CD4-positive, alpha-beta T cell treated with Interleukin-2 at 100 ng/mL for 4 hours (primary cell): ENCODE results near the gene LSM6.

Experiments
- DNase-seq: peaks from one replicate; pipeline ENCODE4 v3.0.0-alpha.2; 2020; ENCODE audit warnings: low spot score

Gene LSM6

DNA sequence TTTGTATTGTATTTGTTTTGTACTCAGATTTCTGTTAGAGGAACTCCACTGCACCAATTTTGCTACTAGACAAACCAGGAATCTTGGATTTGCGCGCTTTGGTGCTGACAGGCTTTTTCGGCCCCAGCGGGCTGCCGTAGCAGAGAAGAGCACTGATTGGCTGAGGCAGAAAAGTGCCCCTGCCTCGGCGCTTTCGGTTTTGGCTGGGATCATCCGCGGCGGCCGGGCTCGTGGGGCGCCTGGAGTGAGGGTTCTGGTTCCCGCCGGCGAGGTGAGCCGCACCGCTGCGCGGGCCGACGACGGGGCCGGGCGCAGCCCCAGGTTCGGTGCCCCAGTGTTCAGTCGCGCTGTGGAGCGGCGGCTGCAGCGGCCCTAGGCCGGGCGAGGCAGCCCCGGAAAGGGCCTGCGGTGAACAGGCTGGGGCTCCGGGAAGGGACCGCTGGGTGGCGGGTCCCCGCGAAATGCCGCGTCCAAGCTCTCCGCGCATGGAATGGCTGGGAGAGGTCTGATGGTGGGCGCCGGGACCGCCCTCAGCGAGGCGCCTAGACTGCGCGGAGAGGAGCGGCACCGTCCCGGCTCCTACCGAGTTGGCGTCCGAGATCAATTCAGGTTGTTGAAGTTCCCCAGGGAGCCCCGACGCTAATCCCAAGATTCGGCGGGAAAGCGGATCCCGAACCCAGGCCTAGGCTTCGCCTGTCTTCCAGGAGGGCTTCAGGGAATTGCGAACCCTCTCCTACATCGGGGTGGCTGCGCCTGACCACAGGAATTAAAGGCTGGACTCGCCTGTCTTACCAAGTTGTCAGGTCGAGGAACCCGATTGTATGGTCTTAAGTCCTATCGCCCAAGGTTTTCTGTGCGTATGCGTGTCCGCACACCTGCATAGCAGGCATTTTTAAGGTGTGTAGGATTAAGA, at the start of gene LSM6:
TSS of gene LSM6 (plus strand) at position 178 of the 913 bp plus-strand sequence. CDS start 7,204 bp downstream, outside the sequence.
- DNase-seq: peak; percentile 89

DNA sequence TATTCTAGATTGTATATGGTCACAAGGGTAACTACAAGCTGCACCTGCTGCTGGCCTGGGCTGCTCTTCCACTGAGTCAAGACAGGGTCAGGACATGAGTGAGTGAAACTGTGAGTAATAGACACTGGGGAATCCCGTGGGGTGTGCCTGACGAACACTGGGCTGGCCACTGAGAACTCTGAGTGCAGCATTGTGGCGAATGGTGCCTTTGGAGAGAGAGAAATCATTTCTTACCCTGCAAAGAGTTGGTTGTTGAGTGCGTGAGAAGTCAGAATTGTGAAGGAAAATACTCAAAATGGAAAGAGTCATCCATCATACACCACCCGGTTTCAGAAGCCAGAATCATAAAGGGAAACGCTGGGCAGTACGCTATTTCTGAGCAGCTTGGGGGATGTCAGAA, 43.1 kb upstream of the LSM6 start:
- DNase-seq: no peak

- no peak for DNase-seq
These were observed 40.6 kb upstream of the LSM6 start for GRCh38 chr4:146134761-146135445.

GRCh38 chr4:146135941-146136340, 39.6 kb upstream of the LSM6 start:
- DNase-seq: no peak

DNA sequence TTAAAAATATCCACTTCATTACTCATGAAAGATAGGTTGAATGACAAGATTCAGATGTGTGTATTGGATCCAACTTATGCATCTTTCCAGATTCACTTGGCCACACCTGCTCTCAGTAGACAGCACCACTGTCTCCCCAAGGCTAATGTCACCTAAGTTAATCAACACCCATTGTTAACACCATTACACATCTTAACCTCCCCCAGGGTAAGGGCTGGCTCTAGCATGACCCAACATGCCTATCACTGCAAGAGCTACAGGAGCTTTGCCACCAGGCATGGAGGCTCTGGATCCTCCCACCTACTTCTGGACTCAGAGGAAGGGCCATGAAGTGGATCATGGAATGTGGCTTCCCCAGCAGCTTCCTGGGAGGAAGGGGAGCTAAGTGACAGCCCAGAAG, 32.8 kb upstream of the LSM6 start:
- DNase-seq: no peak

- DNase-seq: no peak
These were observed 31.6 kb upstream of the LSM6 start for GRCh38 chr4:146143888-146144287.

- no peak for DNase-seq
These were observed 28.6 kb upstream of the LSM6 start for GRCh38 chr4:146146918-146147317.

- DNase-seq: no peak
These were observed 27.5 kb upstream of the LSM6 start for GRCh38 chr4:146148021-146148420.

DNA sequence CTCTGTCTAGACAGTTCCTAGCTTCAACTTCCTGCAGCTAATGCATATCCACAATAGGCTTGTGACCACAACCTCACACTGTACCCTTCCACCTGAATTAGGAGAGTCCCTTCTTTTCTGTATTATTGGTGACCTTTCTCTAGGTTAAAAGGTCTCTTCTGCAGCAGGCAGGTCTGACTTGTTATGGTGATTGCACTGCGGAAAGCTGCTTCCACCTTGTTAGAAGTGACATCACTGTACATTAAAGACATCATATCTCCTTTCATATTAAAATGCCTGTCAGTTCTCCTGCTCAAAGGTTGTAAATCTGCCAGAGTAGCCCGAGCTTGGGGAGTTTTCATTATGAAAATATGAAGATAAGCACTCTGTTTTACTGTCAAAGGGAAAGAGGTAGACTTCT, 21.5 kb upstream of the LSM6 start:
- no peak for DNase-seq

GRCh38 chr4:146155152-146155724, 20.3 kb upstream of the LSM6 start:
- DNase-seq: no peak

GRCh38 chr4:146158036-146158745, 17.3 kb upstream of the LSM6 start:
- no peak for DNase-seq

GRCh38 chr4:146159384-146160058, 16.0 kb upstream of the LSM6 start:
- no peak for DNase-seq

GRCh38 chr4:146161243-146161642, 14.3 kb upstream of the LSM6 start:
- no peak for DNase-seq

GRCh38 chr4:146165221-146165620, 10.3 kb upstream of the LSM6 start:
- DNase-seq: no peak

DNA sequence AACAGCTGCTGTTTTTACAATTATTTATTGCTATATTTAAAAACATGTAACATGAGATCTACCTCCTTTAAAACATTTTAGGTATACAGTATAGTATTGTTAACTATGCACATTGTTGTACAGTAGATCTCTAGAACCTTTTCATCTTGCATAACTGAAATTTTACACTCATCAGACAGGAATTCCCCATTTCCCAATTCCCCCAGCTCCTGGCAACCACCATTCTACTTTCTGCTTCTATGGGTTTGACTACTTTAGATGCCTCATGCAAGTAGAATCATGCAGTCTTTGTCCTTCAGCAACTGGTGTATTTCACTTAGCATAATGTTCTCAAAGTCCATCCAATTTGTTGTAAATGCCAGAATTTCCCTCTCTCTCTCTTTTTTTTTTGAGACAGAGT, 9.7 kb upstream of the LSM6 start:
- no peak for DNase-seq

DNA sequence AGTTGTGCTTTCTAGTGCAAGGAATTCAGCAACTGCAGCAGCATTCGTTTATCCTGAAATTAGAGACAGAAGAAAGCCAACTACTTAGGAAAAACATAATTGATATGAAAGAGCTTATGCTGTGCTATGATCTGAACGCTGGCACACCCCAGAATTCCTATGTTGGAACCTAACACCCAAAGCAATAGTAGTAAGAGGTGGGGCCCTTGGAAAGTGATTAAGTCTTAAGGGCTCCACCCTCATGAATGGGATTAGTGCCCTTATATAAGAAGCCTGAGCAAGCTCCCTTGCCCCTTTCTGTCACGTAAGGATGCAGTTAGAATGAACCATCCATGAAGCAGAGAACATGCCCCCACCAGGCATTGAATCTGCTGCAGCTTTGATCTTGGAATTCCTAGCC, 5.4 kb upstream of the LSM6 start:
- no peak for DNase-seq

DNA sequence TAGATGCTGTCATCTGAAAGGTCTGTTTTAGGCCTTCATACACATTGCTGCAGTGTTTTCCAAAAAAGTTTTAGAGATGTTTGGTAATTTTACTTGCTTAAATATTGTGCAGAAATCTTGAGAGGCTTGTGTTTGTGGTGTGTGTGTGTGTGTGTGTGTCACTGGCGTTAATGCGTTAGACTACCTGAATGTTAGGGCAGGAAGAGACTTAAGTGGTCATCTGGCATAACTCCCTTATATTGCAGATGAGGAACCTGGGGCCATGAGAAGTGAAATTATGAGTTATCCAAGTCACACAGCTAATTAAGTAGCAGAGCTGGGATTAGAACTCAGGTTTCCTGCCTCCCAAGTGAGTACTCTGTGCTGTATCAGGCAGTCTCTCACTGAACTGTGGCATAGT, 1.4 kb downstream of the LSM6 start:
- no peak for DNase-seq

GRCh38 chr4:146178126-146178525, 2.6 kb downstream of the LSM6 start:
- DNase-seq: no peak

GRCh38 chr4:146179784-146180370, 4.4 kb downstream of the LSM6 start:
- DNase-seq: no peak

DNA sequence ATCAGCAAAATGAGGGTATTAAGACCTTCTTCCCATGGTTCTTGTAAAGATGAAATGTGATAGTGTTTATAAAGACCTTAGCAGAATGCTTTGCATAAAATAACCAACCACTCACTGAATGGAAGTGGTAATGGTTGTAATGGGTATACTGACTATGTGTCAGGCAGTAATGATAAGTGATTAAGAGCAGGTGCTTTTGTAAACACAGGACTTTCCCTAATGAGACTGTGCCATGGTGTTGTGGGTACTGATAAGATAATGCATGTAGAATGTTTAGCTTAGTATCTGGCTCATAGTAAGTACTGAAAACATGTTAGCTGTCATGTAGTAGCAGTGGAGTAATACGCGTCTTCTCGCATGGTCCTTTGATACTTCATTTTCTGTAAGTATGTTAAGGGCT, 6.9 kb downstream of the LSM6 start:
- no peak for DNase-seq

- DNase-seq: no peak
These were observed 7.7 kb downstream of the LSM6 start for GRCh38 chr4:146183209-146183608.
